ENCODE results near the gene TRIM33. TPM values are rescaled to one million over a fixed set of nuclear protein-coding genes. Genes with fewer than 3 reads are reported as not detected.

The TRIM33 gene
- total RNA-seq, 1 donor from 2014 or later: 36.2 TPM

GRCh38 chr1:114545315-114545714 is 34.3 kb upstream of the TRIM33 start:
- DNase-seq (ENCODE audit: low spot score): no peak
- Mint-ChIP-seq H3K9me3 (ENCODE audit: unreplicated experiment) (no peaks in the 10 kb centered on the region), H3K27ac (ENCODE audit: unreplicated experiment) (no peak overlapping the region)

GRCh38 chr1:114540821-114541220 is 29.8 kb upstream of the TRIM33 start:
- TF ChIP-seq CTCF (IDR thresholded peaks at IDR 0.05; ENCODE audit: unreplicated experiment): no peak
- no peak overlapping the region for H3K4me3 Mint-ChIP-seq (ENCODE audit: unreplicated experiment)

More at GRCh38 chr1:114545315-114545714, 34.3 kb upstream of the TRIM33 start:
- TF ChIP-seq CTCF (IDR thresholded peaks at IDR 0.05; ENCODE audit: unreplicated experiment): no peak
- no peaks in the 10 kb centered on the region for H3K36me3 Mint-ChIP-seq (ENCODE audit: low read depth, unreplicated experiment)
- H3K4me3 Mint-ChIP-seq (ENCODE audit: unreplicated experiment): no peak overlapping the region
- no peaks in the 10 kb centered on the region for H3K27me3 Mint-ChIP-seq (ENCODE audit: unreplicated experiment)
- H3K4me1 Mint-ChIP-seq (ENCODE audit: unreplicated experiment): no peaks in the 10 kb centered on the region

GRCh38 chr1:114540272-114540671 is 29.3 kb upstream of the TRIM33 start:
- Mint-ChIP-seq H3K36me3 (ENCODE audit: low read depth, unreplicated experiment) (peaks cover 4% of the 10 kb centered on the region), H3K4me1 (ENCODE audit: unreplicated experiment) (no peaks in the 10 kb centered on the region), H3K27ac (ENCODE audit: unreplicated experiment) (no peak overlapping the region), H3K9me3 (ENCODE audit: unreplicated experiment) (no peaks in the 10 kb centered on the region), H3K27me3 (ENCODE audit: unreplicated experiment) (peaks cover 2% of the 10 kb centered on the region), H3K4me3 (ENCODE audit: unreplicated experiment) (no peak overlapping the region)
- TF ChIP-seq CTCF (IDR thresholded peaks at IDR 0.05; ENCODE audit: unreplicated experiment): no peak
- DNase-seq (ENCODE audit: low spot score): no peak

More at GRCh38 chr1:114540821-114541220, 29.8 kb upstream of the TRIM33 start:
- Mint-ChIP-seq H3K36me3 (ENCODE audit: low read depth, unreplicated experiment) (peaks cover 4% of the 10 kb centered on the region), H3K27me3 (ENCODE audit: unreplicated experiment) (peaks cover 2% of the 10 kb centered on the region), H3K9me3 (ENCODE audit: unreplicated experiment) (no peaks in the 10 kb centered on the region), H3K27ac (ENCODE audit: unreplicated experiment) (no peak overlapping the region), H3K4me1 (ENCODE audit: unreplicated experiment) (no peaks in the 10 kb centered on the region)
- no peak for DNase-seq (ENCODE audit: low spot score)

GRCh38 chr1:114536043-114536442 is 25.0 kb upstream of the TRIM33 start:
- peak overlapping the region; percentile 60 for H3K4me3 Mint-ChIP-seq (ENCODE audit: unreplicated experiment)
- peaks cover 4% of the 10 kb centered on the region for H3K36me3 Mint-ChIP-seq (ENCODE audit: low read depth, unreplicated experiment)
- no peak overlapping the region for H3K27ac Mint-ChIP-seq (ENCODE audit: unreplicated experiment)
- peaks cover 4% of the 10 kb centered on the region for H3K9me3 Mint-ChIP-seq (ENCODE audit: unreplicated experiment)
- H3K4me1 Mint-ChIP-seq (ENCODE audit: unreplicated experiment): peaks cover 2% of the 10 kb centered on the region
- peaks cover 5% of the 10 kb centered on the region for H3K27me3 Mint-ChIP-seq (ENCODE audit: unreplicated experiment)
- TF ChIP-seq CTCF (IDR thresholded peaks at IDR 0.05; ENCODE audit: unreplicated experiment): no peak
- no peak for DNase-seq (ENCODE audit: low spot score)

- no peak for TF ChIP-seq CTCF (IDR thresholded peaks at IDR 0.05; ENCODE audit: unreplicated experiment)
- Mint-ChIP-seq H3K27ac (ENCODE audit: unreplicated experiment) (no peak overlapping the region), H3K4me1 (ENCODE audit: unreplicated experiment) (peaks cover 2% of the 10 kb centered on the region), H3K27me3 (ENCODE audit: unreplicated experiment) (peaks cover 5% of the 10 kb centered on the region), H3K4me3 (ENCODE audit: unreplicated experiment) (no peak overlapping the region), H3K36me3 (ENCODE audit: low read depth, unreplicated experiment) (peaks cover 4% of the 10 kb centered on the region), H3K9me3 (ENCODE audit: unreplicated experiment) (peaks cover 4% of the 10 kb centered on the region)
- DNase-seq (ENCODE audit: low spot score): no peak
Observed at GRCh38 chr1:114535401-114535800, 24.4 kb upstream of the TRIM33 start.
